ENCODE measurements around the gene TYW1.
"Not testable (repeated sequence)": the region's sequence is repeated elsewhere in the genome, so short reads cannot be mapped to it uniquely, and the experiment has no call there.

Gene TYW1

DNA sequence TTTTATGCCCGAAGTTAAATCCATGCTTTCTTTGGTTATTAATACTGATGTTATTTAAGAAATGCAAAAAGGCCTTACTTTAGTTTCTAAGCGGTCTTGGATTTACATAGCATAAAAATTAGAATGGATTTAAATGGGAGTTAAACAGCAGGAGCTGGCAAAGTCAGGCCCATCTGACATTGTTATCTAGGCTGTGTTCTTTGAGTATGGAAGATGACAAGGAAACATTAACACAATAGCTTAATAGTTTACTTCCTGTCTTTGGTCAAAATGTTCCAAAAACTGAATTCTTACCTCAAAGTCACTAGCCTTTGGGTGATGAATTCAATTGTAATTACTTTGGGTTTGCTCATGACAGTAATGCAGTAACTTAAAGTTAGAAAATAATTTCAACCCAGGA lies 123.9 kb downstream of the TYW1 start:
- not testable (repeated sequence) for FAIRE-seq

DNA sequence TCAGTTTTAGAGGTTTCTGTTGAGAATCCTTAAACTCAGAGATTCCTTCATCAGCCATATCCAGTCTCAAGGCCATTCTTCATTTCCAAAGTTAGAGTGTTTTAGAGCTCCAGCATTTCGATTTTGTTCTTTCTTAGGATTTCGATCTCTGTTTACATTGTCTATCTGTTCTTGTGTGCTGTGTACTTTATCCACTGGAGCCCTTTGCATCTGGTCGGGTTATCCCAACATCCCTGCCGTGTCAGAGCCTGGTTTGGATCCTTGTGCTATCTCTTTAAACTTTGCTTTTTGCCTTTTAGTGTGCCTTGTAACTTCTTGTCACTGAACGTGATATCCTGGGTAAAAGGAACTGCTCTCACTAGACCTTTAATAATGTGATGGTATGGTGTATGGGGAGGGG lies 131.6 kb downstream of the TYW1 start:
- not testable (repeated sequence) for FAIRE-seq

More for the DNA sequence above, 123.9 kb downstream of the TYW1 start:
- not testable (repeated sequence) for DNase-seq (ENCODE audit: insufficient read length, low spot score)

DNA sequence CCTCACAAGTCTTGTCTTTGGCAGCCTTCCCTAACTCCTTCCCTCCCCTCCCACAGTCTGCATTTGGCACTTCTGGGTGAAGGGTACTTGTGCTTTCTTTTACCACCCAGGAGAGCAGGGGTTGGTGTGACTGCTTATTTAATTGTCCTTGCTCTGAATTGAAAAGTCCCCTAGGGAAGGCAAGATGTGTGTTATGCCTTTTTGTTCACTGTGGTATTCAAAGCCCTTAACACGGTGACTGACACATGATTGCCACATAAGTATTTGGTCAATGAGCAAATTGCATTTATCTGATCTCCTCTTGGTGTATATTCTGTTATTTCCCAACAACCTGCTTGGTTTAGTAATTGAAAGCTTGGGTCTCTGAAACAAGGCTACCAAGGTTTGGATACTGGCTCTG lies 134.1 kb downstream of the TYW1 start:
- not testable (repeated sequence) for FAIRE-seq; DNase-seq (ENCODE audit: insufficient read length, low spot score)

More for the DNA sequence above, 131.6 kb downstream of the TYW1 start:
- DNase-seq (ENCODE audit: insufficient read length, low spot score), result not testable (repeated sequence)

DNA sequence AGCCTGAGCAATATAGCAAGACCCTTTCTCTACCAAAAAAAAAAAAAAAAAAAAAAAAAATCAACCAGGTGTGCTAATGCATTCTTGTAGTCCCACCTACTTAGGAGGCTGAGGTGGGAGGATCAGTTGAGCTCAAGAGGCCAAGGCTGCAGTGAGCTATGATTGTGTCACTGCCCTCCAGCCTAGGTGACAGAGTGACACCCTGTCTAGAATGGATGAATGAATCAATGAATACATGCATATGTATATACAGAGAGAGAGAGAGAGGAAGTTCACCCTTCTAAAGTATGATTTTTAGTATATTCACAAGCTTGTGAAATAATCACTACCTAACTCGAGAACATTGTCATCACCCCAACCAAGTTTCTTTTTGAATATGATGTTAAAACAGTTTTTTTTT lies 138.3 kb downstream of the TYW1 start:
- FAIRE-seq; DNase-seq (ENCODE audit: insufficient read length, low spot score): not testable (repeated sequence)

DNA sequence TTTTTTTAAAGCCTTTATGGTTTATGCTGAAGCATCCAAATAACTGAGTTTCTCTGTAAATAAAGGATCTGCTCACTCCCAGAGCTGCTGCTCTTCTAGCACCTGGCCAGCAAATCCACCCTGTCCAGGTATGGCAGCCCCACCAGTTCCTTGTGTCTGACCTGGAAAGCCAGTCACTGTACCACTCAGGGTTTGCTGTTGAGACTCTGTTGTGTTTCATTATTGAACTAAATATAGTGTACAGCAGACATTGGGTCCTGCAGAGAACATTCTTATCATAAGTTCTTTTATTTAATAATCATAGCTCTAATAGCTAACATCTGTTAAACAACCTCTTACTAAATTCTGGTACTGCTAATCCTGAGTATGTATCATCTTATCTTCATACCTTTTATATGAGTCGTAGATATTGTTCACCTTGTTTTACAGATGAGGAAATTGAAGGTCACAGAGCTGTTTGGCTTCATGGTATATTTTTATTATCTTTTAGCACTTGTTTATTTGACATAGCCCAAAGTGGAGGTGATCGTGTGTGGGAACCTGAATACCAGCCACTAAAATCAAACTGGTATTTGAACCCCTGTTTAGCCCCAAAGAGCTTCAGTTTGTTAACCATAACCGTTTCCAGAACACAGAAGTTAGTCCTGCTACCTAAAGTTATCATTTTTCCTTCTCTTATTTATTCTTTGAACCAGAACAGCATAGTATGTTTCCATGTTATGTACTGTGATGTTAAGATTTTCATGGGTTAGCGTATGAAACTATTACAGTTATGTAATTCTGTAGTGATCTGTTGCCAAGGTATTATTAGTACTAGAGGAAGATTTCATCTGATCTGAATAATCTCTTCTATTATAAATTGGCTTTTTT lies 139.2 kb downstream of the TYW1 start:
- not testable (repeated sequence) for FAIRE-seq; DNase-seq (ENCODE audit: insufficient read length, low spot score)

DNA sequence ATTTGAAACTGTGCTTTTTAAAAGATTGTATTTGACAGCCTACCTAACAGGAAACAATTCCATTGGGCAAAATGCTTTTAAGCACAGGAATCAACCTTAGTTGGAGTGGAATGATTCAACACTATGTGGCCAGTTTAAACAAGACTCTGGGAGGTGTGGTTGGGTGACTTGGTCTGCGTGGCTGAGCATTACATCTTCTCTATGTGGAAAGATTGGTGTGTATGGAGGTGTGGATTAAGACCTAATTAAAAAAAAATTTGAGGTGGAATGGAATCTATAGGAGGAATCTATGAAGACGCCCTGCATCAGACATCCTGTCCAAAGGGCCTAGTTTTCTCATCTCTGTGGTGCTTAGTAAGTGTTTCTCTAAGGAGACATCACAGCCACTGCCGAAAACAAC lies 140.9 kb downstream of the TYW1 start:
- FAIRE-seq; DNase-seq (ENCODE audit: insufficient read length, low spot score): not testable (repeated sequence)

DNA sequence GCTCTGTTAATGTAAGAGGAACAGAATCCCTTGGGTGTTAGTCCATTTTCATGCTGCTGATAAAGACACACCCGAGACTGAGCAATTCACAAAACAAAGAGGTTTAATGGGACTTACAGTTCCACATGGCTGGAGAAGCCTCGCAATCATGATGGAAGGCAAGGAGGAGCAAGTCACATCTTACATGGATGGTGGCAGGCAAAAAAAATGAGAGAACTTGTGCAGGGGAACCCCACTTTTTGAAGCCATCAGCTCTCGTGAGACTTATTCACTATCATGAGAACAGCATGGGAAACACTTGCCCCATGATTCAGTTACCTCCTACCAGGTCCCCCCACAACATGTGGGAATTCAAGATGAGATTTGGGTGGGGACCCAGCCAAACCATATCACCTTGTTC lies 143.2 kb downstream of the TYW1 start:
- not testable (repeated sequence) for FAIRE-seq; DNase-seq (ENCODE audit: insufficient read length, low spot score)

DNA sequence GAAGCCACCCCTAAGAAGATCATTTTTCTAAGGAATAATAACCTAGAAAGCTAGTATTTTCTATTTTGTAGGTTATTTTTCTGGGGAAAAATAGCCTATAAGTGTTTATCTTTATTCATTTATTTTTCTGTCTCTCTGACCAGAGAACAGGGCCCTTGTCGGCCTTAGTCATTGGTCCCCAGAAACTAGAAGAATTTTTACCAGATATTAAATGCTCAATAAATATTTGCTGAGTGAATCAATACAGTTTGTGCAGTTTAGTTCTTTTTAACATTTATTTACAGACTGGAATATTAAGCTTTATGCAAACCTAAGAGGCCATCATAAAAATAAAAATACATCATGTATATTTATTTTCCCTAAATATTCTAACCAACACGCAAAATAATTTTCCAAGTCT lies 144.4 kb downstream of the TYW1 start:
- DNase-seq (ENCODE audit: insufficient read length, low spot score), result not testable (repeated sequence)

DNA sequence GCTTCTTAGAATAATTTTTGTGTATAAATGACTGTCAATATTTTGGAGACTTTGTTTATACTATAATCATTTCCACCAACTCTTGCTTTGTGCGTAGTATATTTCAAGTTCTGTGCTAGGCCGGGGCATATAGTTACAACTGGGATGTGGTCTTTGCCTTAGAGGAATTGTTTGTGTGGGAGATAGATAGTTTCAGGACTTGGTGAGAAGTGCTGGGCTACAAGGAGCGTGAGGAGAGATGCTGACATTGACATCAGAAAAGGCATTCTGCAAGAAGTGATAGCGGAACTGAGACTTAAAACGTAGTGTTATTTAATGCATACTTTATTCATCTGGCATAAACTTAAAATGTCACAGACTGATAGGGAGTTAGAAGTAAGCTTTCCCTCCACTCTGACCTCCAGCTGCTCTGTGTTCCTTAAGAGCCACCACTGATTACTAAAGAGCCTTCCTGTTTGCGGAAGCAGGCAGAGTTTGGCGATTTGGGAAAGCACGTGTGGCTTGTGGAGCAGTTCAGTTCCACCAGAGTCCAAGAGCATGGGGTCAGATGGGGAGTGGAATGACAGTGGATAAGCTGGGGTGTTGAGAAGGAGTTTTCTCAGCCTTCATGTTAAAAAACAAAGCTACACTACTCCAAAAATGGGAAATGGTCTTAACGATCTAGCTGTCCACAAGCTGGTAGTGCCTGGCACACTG lies 146.6 kb downstream of the TYW1 start:
- FAIRE-seq, result peak; percentile 64
- not testable (repeated sequence) for DNase-seq (ENCODE audit: insufficient read length, low spot score)

More for the DNA sequence above, 144.4 kb downstream of the TYW1 start:
- not testable (repeated sequence) for FAIRE-seq

DNA sequence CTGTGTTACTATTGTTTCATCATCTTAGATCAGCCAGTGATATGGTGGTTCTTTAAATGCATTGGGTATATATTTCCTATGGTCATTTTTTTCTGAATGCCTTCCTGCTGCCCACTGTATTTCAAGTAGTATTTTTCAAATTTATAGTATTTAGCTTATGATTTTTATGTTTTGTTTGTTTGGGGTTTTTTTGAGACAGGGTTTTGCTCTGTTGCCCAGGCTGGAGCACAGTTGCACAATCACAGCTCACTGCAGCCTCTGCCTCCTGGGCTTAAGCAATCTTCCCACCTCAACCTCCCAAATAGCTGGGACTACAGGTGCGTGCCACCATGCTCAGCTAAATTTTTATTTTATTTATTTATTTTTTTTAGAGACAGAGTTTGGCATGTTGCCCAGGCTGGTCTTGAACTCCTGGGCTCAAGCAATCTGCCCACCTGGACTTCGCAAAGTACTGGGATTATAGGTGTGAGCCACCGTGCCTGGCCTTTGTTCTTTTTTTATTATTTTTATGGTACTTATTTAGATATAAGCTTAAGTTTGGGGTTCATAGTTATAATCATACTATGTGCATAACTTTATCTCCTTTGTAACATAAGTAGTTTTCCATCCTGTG lies 149.1 kb downstream of the TYW1 start:
- not testable (repeated sequence) for DNase-seq (ENCODE audit: insufficient read length, low spot score)
- peak; percentile 82 for FAIRE-seq

DNA sequence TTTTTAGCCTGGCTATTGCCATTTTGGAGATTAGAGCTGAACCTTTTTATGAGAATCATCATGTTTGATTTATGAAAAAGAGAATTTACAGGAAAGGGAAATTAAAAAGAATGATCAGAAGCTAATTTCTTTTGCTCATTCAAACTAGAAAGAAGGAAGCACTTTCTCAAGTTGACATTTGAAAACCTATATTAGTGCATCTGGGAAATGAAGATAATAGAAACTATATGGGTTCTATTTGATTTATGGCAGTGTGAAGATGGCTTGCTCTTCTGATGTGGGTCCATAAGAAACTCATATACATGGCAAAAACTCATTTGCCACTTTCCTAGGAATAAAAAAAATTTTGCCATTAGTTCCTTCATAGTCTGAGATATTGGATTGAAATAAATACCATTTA lies 152.5 kb downstream of the TYW1 start:
- FAIRE-seq; DNase-seq (ENCODE audit: insufficient read length, low spot score): not testable (repeated sequence)

DNA sequence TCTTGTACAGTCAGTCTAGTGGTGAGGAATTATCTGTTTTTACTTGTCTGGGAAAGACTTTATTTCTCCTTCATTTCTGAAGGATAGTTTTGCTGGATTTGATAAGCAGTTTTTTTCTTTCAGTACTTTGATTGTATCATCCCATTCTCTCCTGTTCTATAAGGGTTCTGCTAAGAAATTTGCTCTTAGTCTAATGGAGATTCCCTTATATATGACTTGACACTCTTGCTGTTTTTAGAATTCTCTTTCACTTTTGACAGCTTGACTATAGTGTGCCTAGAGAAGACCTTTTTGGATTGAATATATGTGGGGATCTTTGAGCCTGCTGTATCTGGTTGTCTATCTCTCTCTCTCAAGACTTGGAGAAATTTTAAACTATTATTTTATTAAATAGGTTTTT lies 157.7 kb downstream of the TYW1 start:
- not testable (repeated sequence) for DNase-seq (ENCODE audit: insufficient read length, low spot score); FAIRE-seq

DNA sequence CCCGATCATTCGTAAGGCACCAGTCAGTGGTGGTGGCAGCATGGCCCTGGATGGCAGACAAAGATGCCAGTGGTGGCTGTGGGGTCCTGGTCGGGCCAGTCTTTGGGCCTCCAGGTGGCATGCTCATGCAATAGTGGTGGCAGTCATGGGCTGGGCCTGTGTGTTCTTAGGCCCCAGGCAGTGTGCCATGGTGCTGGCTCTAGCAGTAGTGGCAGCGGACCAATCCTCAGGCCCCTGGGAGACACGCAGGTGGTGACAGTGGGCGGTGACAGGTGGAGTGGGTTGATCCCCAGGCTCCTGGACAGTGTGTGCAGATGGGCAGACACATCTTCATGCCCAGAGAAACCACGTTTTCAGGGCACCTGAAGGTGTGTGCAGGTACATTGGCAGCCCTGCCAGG lies 159.4 kb downstream of the TYW1 start:
- not testable (repeated sequence) for DNase-seq (ENCODE audit: insufficient read length, low spot score)

DNA sequence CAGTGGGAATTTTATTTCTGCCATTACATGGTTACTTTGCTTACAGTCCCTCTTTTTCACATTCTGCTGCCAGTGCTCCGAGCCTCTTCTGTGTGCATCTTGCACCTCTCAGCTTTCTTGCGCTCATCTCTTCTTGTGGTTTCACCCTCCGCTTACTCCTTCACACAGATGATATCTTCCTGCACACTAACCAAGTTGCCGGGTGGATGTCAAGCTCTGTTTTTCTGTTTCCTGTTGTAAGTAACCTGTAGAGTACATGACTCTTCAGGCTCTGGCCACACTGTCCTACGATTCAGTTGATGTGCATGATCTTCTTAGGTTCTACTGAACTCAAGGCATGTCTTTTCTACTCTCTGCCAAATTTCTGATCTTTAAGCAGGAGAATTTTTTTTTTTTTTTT lies 166.7 kb downstream of the TYW1 start:
- not testable (repeated sequence) for DNase-seq (ENCODE audit: insufficient read length, low spot score); FAIRE-seq

More for the DNA sequence above, 159.4 kb downstream of the TYW1 start:
- not testable (repeated sequence) for FAIRE-seq

DNA sequence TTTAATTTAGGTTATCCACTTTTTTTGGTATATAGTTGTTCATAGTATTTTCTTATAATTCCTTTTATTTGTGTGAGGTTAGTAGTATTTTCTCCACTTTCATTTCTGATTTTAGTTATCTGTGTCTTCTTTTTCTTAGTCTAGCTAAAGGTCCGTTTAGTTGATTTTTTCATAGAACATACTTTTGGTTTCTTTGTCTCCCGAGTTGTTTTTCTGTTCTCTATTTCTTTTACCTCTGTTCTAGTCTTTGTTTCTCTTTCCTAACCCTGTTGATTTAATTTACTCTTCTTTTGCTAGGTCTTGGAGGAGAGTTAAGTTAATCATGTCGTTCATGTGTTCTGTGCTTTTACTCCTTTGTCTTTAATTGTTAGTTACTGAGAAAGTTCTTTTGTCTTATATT lies 174.5 kb downstream of the TYW1 start:
- DNase-seq (ENCODE audit: insufficient read length, low spot score); FAIRE-seq: not testable (repeated sequence)

DNA sequence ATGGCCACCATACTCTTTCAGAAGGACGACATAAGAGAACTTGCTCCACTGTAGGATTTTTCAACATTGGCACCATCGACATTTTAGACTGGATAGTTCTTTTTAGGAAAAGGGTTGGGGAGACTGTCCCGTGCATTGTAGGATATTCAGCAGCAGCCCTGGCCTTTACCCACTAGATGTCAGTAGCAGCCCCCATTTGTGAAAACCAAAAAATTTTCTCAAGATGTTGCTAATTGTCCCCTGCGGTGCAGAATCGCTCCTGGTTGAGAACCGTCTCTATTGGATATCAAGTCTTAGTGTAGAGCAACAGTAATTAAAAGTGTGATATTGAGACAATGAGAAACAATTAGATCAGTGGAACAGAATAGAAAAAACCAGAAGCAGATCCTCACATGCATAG lies 180.1 kb downstream of the TYW1 start:
- not testable (repeated sequence) for DNase-seq (ENCODE audit: insufficient read length, low spot score)
- peak; percentile 84 for FAIRE-seq

DNA sequence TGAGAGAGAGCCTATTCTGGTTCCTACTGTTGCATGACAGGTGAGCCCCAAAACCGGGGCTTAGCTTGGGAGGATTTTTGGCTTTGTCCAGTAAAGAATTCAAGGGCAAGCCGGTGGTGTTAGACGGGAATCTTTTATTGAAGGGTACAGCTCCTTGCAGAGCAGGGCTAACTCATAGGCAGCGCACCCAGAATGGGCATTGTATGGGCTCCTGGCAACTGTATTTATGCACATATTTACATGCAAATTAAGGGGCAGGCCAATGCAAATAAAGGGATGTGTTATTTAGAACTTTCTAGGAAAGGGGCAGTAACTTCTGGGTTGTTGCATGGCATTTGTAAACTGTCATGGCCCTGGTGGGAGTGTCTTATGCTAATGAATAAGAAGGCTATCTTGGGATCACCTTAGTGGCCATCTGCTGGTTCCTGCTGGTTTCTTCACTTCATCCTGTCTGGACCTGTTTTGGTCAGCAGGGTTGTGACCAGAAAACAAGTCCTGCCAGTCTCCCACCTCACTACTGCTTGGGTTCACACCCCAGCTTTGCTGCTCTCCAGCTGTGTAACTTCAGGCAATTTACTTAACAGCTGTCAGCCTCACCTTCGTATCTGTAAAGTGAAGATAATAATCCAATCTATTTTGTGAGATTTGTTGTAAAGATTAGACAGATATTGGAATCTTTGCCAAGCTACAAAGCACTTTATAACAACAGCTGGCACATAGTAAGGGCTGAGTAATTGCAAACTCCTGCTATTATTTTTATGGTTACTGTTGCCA lies 182.5 kb downstream of the TYW1 start:
- not testable (repeated sequence) for DNase-seq (ENCODE audit: insufficient read length, low spot score); FAIRE-seq

DNA sequence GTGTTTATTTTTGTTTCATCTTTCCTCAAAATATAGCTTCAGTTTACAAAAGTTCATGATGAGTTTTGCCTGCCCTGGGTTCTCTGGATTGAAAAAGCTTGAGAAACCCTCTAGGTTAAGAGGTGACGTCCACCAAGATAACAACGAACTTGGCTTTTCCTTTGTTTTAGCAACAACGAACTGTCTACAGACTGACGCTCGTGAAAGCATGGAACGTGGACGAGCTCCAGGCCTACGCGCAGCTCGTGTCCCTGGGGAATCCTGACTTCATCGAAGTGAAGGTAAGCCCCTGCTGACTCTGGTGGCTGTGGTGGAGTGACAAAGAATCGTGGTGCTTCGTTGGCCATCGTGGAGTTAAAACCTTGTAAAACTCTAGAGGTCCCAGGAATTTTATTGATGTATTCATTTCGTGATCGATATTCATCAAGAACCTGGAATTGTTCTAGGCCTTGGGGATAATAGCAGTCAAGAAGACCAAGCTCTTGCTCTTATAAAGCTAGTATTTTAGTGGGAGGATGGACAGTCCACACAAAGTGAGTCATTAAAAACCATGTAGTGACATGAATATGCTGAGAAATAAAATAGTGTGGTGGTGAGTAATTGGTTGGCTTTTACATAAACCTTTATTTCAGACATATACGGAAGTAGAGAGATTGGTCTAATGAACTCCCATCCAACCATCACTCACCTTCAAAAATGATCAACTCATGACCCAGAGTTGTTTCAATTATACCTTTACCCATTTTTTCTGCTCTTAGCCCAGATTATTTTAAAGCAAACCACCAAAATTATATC lies 186.5 kb downstream of the TYW1 start:
- FAIRE-seq; DNase-seq (ENCODE audit: insufficient read length, low spot score): not testable (repeated sequence)
